ENCODE measurements around the gene DSCAML1.

Gene DSCAML1

DNA sequence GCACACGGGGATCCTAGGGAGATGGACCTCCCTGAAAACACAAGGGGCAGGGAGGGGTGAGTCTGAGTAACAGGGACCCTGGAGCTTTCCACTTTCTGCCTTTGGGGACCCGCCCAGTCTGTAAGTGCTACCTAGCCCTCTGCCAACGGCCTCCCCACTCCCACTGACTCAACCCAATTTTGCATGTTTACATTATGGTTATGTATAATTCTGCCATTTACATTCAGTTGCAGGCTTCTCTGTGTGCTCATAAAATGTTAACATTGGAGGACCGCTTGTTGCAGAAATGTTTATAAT lies 105.8 kb downstream of the DSCAML1 start:
- H2BK5ac ChIP-seq (ENCODE audit: low read depth, low read length, poor library complexity), result no peak overlapping the region
- no CpG with 5 or more reads among the region's 4 CpGs for WGBS (ENCODE audit: extremely low coverage, insufficient coverage, insufficient read length)
- no peak overlapping the region for H3K14ac ChIP-seq (ENCODE audit: low read length)
- no peaks in the 10 kb centered on the region for H3K79me1 ChIP-seq (ENCODE audit: low read length)
- H2BK120ac ChIP-seq (ENCODE audit: insufficient read depth, low read length, poor library complexity), result no peak overlapping the region
- no peak overlapping the region for H4K91ac ChIP-seq (ENCODE audit: low read depth, low read length)
- no peak overlapping the region for H3K23ac ChIP-seq (ENCODE audit: low read length)
- H3K27me3 ChIP-seq (ENCODE audit: insufficient read depth, low read length), result no peaks in the 10 kb centered on the region
- no peak overlapping the region for H2AK5ac ChIP-seq (ENCODE audit: low read length)
- no peak overlapping the region for H3K27ac ChIP-seq (ENCODE audit: low read depth, low read length)
- no peak overlapping the region for H3K4me3 ChIP-seq (ENCODE audit: low read depth, low read length)
- no peak overlapping the region for H4K12ac ChIP-seq (ENCODE audit: low read depth, low read length)
- H2AFZ ChIP-seq (ENCODE audit: insufficient read depth, low read length, poor library complexity), result no peak overlapping the region
- no peak overlapping the region for H2BK12ac ChIP-seq (ENCODE audit: low read length)
- no peak overlapping the region for H3K18ac ChIP-seq (ENCODE audit: low read length)
- no peak overlapping the region for H3K4ac ChIP-seq (ENCODE audit: low read depth, low read length)
- no peaks in the 10 kb centered on the region for H3K79me2 ChIP-seq (ENCODE audit: control insufficient read depth, insufficient read depth, low read length, poor library complexity)
- H3K36me3 ChIP-seq (ENCODE audit: control insufficient read depth in 1 of 2, insufficient read depth in 2 of 2, low read length in 2 of 2), result no peaks in the 10 kb centered on the region
- H3K9me3 ChIP-seq (ENCODE audit: insufficient read depth, low read depth, low read length), result peaks cover 2% of the 10 kb centered on the region
- H3K4me1 ChIP-seq (ENCODE audit: control insufficient read depth in 1 of 2, insufficient read depth in 2 of 2, low read length in 2 of 2), result peaks cover 5 to 9% of the 10 kb centered on the region in 2 experiments
- no peak overlapping the region for H3K9ac ChIP-seq (ENCODE audit: low read length)
- no peak for DNase-seq
- no peak overlapping the region for H4K8ac ChIP-seq (ENCODE audit: low read depth, low read length)
- H3K4me2 ChIP-seq (ENCODE audit: low read length), result no peak overlapping the region

DNA sequence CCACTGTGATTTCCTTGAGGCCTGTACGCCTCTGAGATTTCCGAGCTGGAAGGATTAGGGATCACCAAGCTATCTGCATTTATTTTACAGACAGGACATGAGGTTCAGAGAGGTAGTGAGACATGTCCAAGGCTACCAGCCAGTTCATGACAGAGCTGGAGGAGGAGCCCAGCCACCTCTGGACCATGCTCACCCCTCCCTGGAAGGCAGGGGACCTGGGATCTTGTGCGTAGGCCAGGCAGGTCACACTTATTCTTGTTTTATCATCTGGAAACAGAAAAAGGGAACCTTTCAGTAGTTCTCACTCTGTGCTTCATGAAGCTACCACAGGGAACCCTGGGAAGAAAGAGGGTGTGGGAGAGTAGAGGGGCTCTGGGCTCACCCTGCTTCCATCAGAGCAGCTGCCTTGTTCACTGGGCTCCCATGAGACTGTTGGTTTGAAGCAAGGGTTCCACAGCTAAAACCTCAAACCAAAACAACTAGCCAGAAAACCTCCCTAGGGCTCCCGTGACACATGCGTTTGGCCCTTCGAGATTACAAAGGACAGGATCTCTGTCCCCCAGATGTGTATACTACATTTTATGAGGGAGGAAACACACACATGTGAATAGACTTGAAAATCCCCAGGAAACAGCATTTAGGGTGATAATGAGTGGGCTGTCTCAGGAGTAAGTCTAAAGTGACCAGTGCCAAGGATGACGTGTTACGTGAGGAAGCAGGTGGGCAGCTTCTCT lies 106.4 kb downstream of the DSCAML1 start:
- Histone ChIP-seq H4K8ac (ENCODE audit: low read depth, low read length) (no peak overlapping the region), H4K12ac (ENCODE audit: low read depth, low read length) (no peak overlapping the region), H2AK5ac (ENCODE audit: low read length) (no peak overlapping the region), H2BK120ac (ENCODE audit: insufficient read depth, low read length, poor library complexity) (no peak overlapping the region), H3K4me1 (ENCODE audit: control insufficient read depth in 1 of 2, insufficient read depth in 2 of 2, low read length in 2 of 2) (peaks cover 5 to 9% of the 10 kb centered on the region in 2 experiments), H3K23ac (ENCODE audit: low read length) (no peak overlapping the region), H3K27me3 (ENCODE audit: insufficient read depth, low read length) (no peaks in the 10 kb centered on the region), H3K27ac (ENCODE audit: low read depth, low read length) (no peak overlapping the region), H3K9ac (ENCODE audit: low read length) (no peak overlapping the region), H3K4me2 (ENCODE audit: low read length) (no peak overlapping the region), H3K14ac (ENCODE audit: low read length) (no peak overlapping the region), H3K9me3 (ENCODE audit: insufficient read depth, low read depth, low read length) (peaks cover 2% of the 10 kb centered on the region), H3K18ac (ENCODE audit: low read length) (no peak overlapping the region), H4K91ac (ENCODE audit: low read depth, low read length) (no peak overlapping the region), H3K4ac (ENCODE audit: low read depth, low read length) (no peak overlapping the region), H3K79me2 (ENCODE audit: control insufficient read depth, insufficient read depth, low read length, poor library complexity) (no peaks in the 10 kb centered on the region), H2BK12ac (ENCODE audit: low read length) (no peak overlapping the region), H3K79me1 (ENCODE audit: low read length) (no peaks in the 10 kb centered on the region), H2AFZ (ENCODE audit: insufficient read depth, low read length, poor library complexity) (no peak overlapping the region), H2BK5ac (ENCODE audit: low read depth, low read length, poor library complexity) (no peak overlapping the region), H3K4me3 (ENCODE audit: low read depth, low read length) (no peak overlapping the region), H3K36me3 (ENCODE audit: control insufficient read depth in 1 of 2, insufficient read depth in 2 of 2, low read length in 2 of 2) (no peaks in the 10 kb centered on the region)
- no peak for DNase-seq
- no CpG with 5 or more reads among the region's 8 CpGs for WGBS (ENCODE audit: extremely low coverage, insufficient coverage, insufficient read length)

DNA sequence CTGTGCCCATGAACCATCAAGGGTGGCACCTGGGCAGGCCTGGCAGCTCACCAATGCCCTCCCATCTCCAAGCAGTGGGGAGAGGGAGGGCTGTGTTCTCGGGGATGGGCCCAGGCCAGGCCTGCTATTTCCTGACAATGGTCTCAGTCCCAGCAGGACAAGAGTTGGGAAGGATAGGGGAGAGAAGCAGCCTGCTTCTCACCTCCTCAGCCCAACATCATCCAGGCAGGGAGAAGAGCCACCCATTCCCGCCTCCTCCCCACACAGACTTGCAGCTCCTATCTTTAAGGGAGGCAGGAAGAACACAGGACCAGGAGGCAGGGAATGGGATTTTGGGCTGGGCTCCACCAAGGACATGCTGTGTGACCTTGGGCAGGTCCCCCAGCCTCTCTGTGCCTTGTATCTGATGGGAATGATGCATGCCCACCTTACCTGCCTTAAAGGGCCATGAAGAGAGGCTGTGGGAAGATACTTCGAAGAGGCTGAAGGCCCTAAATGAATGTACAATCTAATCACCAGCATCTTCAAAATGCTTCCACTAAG lies 108.7 kb downstream of the DSCAML1 start:
- H3K4me2 ChIP-seq (ENCODE audit: low read length), result no peak overlapping the region
- H2BK120ac ChIP-seq (ENCODE audit: insufficient read depth, low read length, poor library complexity), result no peak overlapping the region
- H3K4me3 ChIP-seq (ENCODE audit: low read depth, low read length), result no peak overlapping the region
- no peak overlapping the region for H3K14ac ChIP-seq (ENCODE audit: low read length)
- no peak overlapping the region for H2AFZ ChIP-seq (ENCODE audit: insufficient read depth, low read length, poor library complexity)
- H4K8ac ChIP-seq (ENCODE audit: low read depth, low read length), result no peak overlapping the region
- no peaks in the 10 kb centered on the region for H3K27me3 ChIP-seq (ENCODE audit: insufficient read depth, low read length)
- WGBS (ENCODE audit: extremely low coverage, insufficient coverage, insufficient read length), result no CpG with 5 or more reads among the region's 3 CpGs
- H2BK12ac ChIP-seq (ENCODE audit: low read length), result no peak overlapping the region
- no peak overlapping the region for H2AK5ac ChIP-seq (ENCODE audit: low read length)
- H3K9ac ChIP-seq (ENCODE audit: low read length), result no peak overlapping the region
- no peak overlapping the region for H2BK5ac ChIP-seq (ENCODE audit: low read depth, low read length, poor library complexity)
- no peak overlapping the region for H3K27ac ChIP-seq (ENCODE audit: low read depth, low read length)
- no peak overlapping the region for H4K12ac ChIP-seq (ENCODE audit: low read depth, low read length)
- no peak overlapping the region for H3K4ac ChIP-seq (ENCODE audit: low read depth, low read length)
- H3K79me2 ChIP-seq (ENCODE audit: control insufficient read depth, insufficient read depth, low read length, poor library complexity), result no peaks in the 10 kb centered on the region
- no peak overlapping the region for H3K18ac ChIP-seq (ENCODE audit: low read length)
- no peak overlapping the region for H4K91ac ChIP-seq (ENCODE audit: low read depth, low read length)
- no peaks in the 10 kb centered on the region for H3K36me3 ChIP-seq (ENCODE audit: control insufficient read depth in 1 of 2, insufficient read depth in 2 of 2, low read length in 2 of 2)
- DNase-seq, result no peak
- peaks cover 5 to 8% of the 10 kb centered on the region in 2 experiments for H3K4me1 ChIP-seq (ENCODE audit: control insufficient read depth in 1 of 2, insufficient read depth in 2 of 2, low read length in 2 of 2)
- H3K9me3 ChIP-seq (ENCODE audit: insufficient read depth, low read depth, low read length), result peaks cover 2% of the 10 kb centered on the region
- H3K79me1 ChIP-seq (ENCODE audit: low read length), result no peaks in the 10 kb centered on the region
- H3K23ac ChIP-seq (ENCODE audit: low read length), result no peak overlapping the region

DNA sequence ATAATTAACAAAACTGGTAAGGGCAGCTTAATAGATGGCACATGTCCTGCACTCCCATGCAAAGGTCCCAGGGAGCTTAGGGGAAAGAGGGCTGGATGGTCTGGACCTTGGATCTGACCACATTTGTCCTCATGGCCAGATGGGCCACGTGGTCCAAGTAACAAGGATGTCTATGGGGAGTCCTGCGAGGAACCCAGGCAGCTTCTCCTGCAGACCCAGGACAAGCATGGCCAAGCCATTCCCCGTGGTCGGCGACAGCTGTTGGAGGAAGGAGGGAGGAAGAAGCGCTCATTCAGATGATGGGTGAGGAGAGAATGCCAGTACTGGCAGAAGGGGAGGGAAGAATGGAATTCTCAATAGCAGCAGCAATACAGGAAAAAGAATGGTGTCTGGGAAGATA lies 109.2 kb downstream of the DSCAML1 start:
- Histone ChIP-seq H2AK5ac (ENCODE audit: low read length) (no peak overlapping the region), H3K4me3 (ENCODE audit: low read depth, low read length) (no peak overlapping the region), H3K4ac (ENCODE audit: low read depth, low read length) (no peak overlapping the region), H2BK12ac (ENCODE audit: low read length) (no peak overlapping the region), H4K12ac (ENCODE audit: low read depth, low read length) (no peak overlapping the region), H2BK120ac (ENCODE audit: insufficient read depth, low read length, poor library complexity) (no peak overlapping the region), H3K23ac (ENCODE audit: low read length) (no peak overlapping the region), H2AFZ (ENCODE audit: insufficient read depth, low read length, poor library complexity) (no peak overlapping the region), H2BK5ac (ENCODE audit: low read depth, low read length, poor library complexity) (no peak overlapping the region), H3K79me1 (ENCODE audit: low read length) (no peaks in the 10 kb centered on the region), H3K9ac (ENCODE audit: low read length) (no peak overlapping the region), H3K4me2 (ENCODE audit: low read length) (no peak overlapping the region), H4K8ac (ENCODE audit: low read depth, low read length) (no peak overlapping the region), H3K79me2 (ENCODE audit: control insufficient read depth, insufficient read depth, low read length, poor library complexity) (no peaks in the 10 kb centered on the region), H3K9me3 (ENCODE audit: insufficient read depth, low read depth, low read length) (peaks cover 2% of the 10 kb centered on the region), H3K14ac (ENCODE audit: low read length) (no peak overlapping the region), H3K36me3 (ENCODE audit: control insufficient read depth in 1 of 2, insufficient read depth in 2 of 2, low read length in 2 of 2) (no peaks in the 10 kb centered on the region), H3K27me3 (ENCODE audit: insufficient read depth, low read length) (no peaks in the 10 kb centered on the region), H3K27ac (ENCODE audit: low read depth, low read length) (no peak overlapping the region), H4K91ac (ENCODE audit: low read depth, low read length) (no peak overlapping the region), H3K18ac (ENCODE audit: low read length) (no peak overlapping the region), H3K4me1 (ENCODE audit: control insufficient read depth in 1 of 2, insufficient read depth in 2 of 2, low read length in 2 of 2) (peaks cover 2 to 3% of the 10 kb centered on the region in 2 experiments)
- no CpG with 5 or more reads among the region's 6 CpGs for WGBS (ENCODE audit: extremely low coverage, insufficient coverage, insufficient read length)
- DNase-seq, result no peak
